Activated CD8-positive, alpha-beta memory T cell treated with anti-CD3 and anti-CD28 coated beads for 36 hours (primary cell): ENCODE data around the gene EEF1G. TPM values are rescaled to one million over a fixed set of nuclear protein-coding genes. Genes with fewer than 3 reads are reported as not detected.
"Not testable (repeated sequence)": the region's sequence is repeated elsewhere in the genome, so short reads cannot be mapped to it uniquely, and the experiment has no call there.

ENCODE experiments used
- CTCF ChIA-PET: fragments of 350-600 bp; sonication (Branson Sonifier 250); formaldehyde crosslinking; loops from one replicate; lab custom pipeline; 2021; ENCODE audit warnings: antibody characterized with exemption; lab: Charles Lee
- POLR2A ChIA-PET: fragments of 350-600 bp; sonication (Branson Sonifier 250); formaldehyde crosslinking; loops from one replicate; lab custom pipeline; 2021; ENCODE audit warnings: antibody characterized with exemption; lab: Charles Lee
- total RNA-seq, 2 experiments: library from RNA; stranded (reverse); gene quantifications; one replicate each; pipeline ENCODE4 v1.2.3, GENCODE V29; 2021

Gene EEF1G
- total RNA-seq, 2 experiments from 2014 or later, result 1,860 to 1,862 TPM

GRCh38 chr11:62592146-62592815 is 18.6 kb upstream of the EEF1G start:
- CTCF ChIA-PET, result interaction anchor here (0.5 to 3.5 kb wide), 26 partner anchors 9 to 240 kb away, joined by 3 to 46 read pairs (median 4); partner anchors contain the start of genes B3GAT3, C11orf98, CSKMT and EML3
- POLR2A ChIA-PET, result interaction anchor here (0.6 to 3.2 kb wide), 23 partner anchors 8 to 264 kb away, joined by 3 to 44 read pairs (median 6); partner anchors contain the start of genes B3GAT3, C11orf98, CSKMT and EEF1G

GRCh38 chr11:62591448-62592145 is 17.9 kb upstream of the EEF1G start, which contains the start of gene TUT1:
Gene TUT1, minus strand, starts transcription at chr11:62591523. Its CDS starts 38 bp downstream, at chr11:62591485.
- ChIA-PET CTCF (interaction anchor here (0.5 to 3.5 kb wide), 22 partner anchors 8 to 190 kb away, joined by 3 to 46 read pairs (median 4); partner anchors contain the start of genes B3GAT3, C11orf98, CSKMT and EML3), POLR2A (interaction anchor here (0.6 to 3.2 kb wide), 26 partner anchors 9 to 265 kb away, joined by 3 to 44 read pairs (median 6); partner anchors contain the start of genes B3GAT3, C11orf98, CSKMT and EEF1G)

GRCh38 chr11:62588966-62589637 is 15.4 kb upstream of the EEF1G start:
- ChIA-PET POLR2A (interaction anchor here (1.6 kb wide), 1 partner anchor 33 kb away, joined by 3 read pairs; the partner anchor contains the start of gene B3GAT3), CTCF (interaction anchor here (1.2 to 3.5 kb wide), 3 partner anchors 12 to 164 kb away, joined by 3 to 13 read pairs (median 4); no protein-coding TSS in a partner anchor)

DNA sequence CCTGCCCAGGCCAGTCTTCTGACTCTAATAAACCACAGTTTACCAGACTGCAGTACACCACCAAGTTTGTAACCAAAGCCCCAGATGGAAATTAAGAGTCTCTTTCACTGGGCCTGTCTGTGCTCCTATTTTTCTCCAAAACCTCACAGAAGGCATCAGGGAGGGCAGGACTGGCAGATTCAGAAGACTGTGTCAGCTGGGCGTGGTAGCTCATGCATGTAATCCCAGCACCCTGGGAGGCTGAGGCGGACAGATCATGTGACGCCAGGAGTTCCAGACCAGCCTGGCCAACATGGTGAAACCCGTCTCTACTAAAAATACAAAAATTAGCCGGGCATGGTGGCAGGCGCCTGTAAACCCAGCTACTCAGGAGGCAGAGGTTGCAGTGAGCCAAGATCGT is 11.7 kb upstream of the EEF1G start:
- POLR2A ChIA-PET, result interaction anchor here (1.0 kb wide), 1 partner anchor 16 kb away, joined by 5 read pairs; the partner anchor contains the start of gene MTA2
- CTCF ChIA-PET, result not testable (repeated sequence)

GRCh38 chr11:62581735-62582134 is 8.0 kb upstream of the EEF1G start:
- CTCF ChIA-PET, POLR2A ChIA-PET: not testable (repeated sequence)

- CTCF ChIA-PET, result interaction anchor here (1.0 kb wide), 1 partner anchor 187 kb away, joined by 4 read pairs; no protein-coding TSS in a partner anchor
Observed at GRCh38 chr11:62580959-62581715, 7.4 kb upstream of the EEF1G start.

GRCh38 chr11:62579252-62579651 is 5.6 kb upstream of the EEF1G start:
- ChIA-PET CTCF (no interaction called here), POLR2A (no interaction called here)

More at GRCh38 chr11:62580959-62581715, 7.4 kb upstream of the EEF1G start:
- POLR2A ChIA-PET, result no interaction called here

- ChIA-PET CTCF (no interaction called here), POLR2A (no interaction called here)
Observed at GRCh38 chr11:62578541-62578940, 4.8 kb upstream of the EEF1G start.

- ChIA-PET CTCF (interaction anchor here (1.3 to 1.7 kb wide), 3 partner anchors 12 to 88 kb away, joined by 3 to 4 read pairs (median 4); partner anchors contain the start of genes C11orf98, CSKMT and TUT1), POLR2A (interaction anchor here (0.5 to 0.7 kb wide), 2 partner anchors 13 to 1267 kb away, joined by 4 to 6 read pairs; no protein-coding TSS in a partner anchor)
Observed at GRCh38 chr11:62577046-62577714, 3.5 kb upstream of the EEF1G start.

GRCh38 chr11:62575837-62576236 is 2.1 kb upstream of the EEF1G start:
- ChIA-PET CTCF (interaction anchor here (1.9 kb wide), 1 partner anchor 15 kb away, joined by 10 read pairs; the partner anchor contains the start of gene TUT1), POLR2A (no interaction called here)

- ChIA-PET CTCF (interaction anchor here (1.0 to 1.9 kb wide), 3 partner anchors 16 to 38 kb away, joined by 4 to 10 read pairs (median 4); partner anchors contain the start of genes ROM1 and TUT1), POLR2A (interaction anchor here (0.7 to 3.0 kb wide), 3 partner anchors 17 to 90 kb away, joined by 4 to 33 read pairs (median 4); partner anchors contain the start of genes C11orf98, CSKMT, EML3 and ROM1)
Observed at GRCh38 chr11:62575156-62575555, 1.5 kb upstream of the EEF1G start.

- ChIA-PET CTCF (interaction anchor here (1.0 to 2.5 kb wide), 6 partner anchors 17 to 212 kb away, joined by 3 to 10 read pairs (median 4); partner anchors contain the start of genes ROM1 and TUT1), POLR2A (interaction anchor here (0.6 to 3.0 kb wide), 13 partner anchors 13 to 307 kb away, joined by 3 to 33 read pairs (median 4); partner anchors contain the start of genes B3GAT3, C11orf98, CSKMT and EML3)
Observed at GRCh38 chr11:62574363-62575071, 826 bp upstream of the EEF1G start.

- ChIA-PET CTCF (interaction anchor here (0.9 to 2.5 kb wide), 6 partner anchors 9 to 213 kb away, joined by 3 to 8 read pairs (median 5); no protein-coding TSS in a partner anchor), POLR2A (interaction anchor here (0.6 to 3.0 kb wide), 13 partner anchors 12 to 268 kb away, joined by 3 to 33 read pairs (median 5); partner anchors contain the start of genes B3GAT3, C11orf98, CSKMT and HNRNPUL2)
Observed at GRCh38 chr11:62573006-62573591, 592 bp downstream of the EEF1G start.

GRCh38 chr11:62572431-62572830 is 1.3 kb downstream of the EEF1G start:
- CTCF ChIA-PET, result interaction anchor here (0.5 to 2.5 kb wide), 5 partner anchors 8 to 148 kb away, joined by 3 to 8 read pairs (median 5); no protein-coding TSS in a partner anchor

GRCh38 chr11:62571493-62571892 is 2.2 kb downstream of the EEF1G start:
- ChIA-PET CTCF (interaction anchor here (2.6 kb wide), 1 partner anchor 12 kb away, joined by 16 read pairs; no protein-coding TSS in a partner anchor), POLR2A (interaction anchor here (0.6 kb wide), 1 partner anchor 286 kb away, joined by 6 read pairs; no protein-coding TSS in a partner anchor)

More at GRCh38 chr11:62572431-62572830, 1.3 kb downstream of the EEF1G start:
- POLR2A ChIA-PET, result interaction anchor here (0.5 to 3.0 kb wide), 5 partner anchors 12 to 29 kb away, joined by 3 to 33 read pairs (median 3); partner anchors contain the start of genes MTA2 and TUT1
